GM12878 (cell line): Measurements from ENCODE around the gene IRF2BPL. TPM values are rescaled to one million over a fixed set of nuclear protein-coding genes. Genes with fewer than 3 reads are reported as not detected.

Experiments used
- BACH1 ChIP-seq: fragments of 450-650 bp; IDR thresholded peaks from 2 replicates; pipeline ENCODE4 v1.6.1; 2017; ENCODE audit warnings: mild to moderate bottlenecking, borderline replicate concordance
- BCL3 ChIP-seq: IDR thresholded peaks from 2 replicates; pipeline ENCODE4 v1.6.1; 2011; ENCODE audit warnings: borderline replicate concordance, low read depth, mild to moderate bottlenecking, moderate library complexity, low read length; ENCODE audit not compliant: insufficient read depth, poor library complexity, severe bottlenecking
- CBX5 ChIP-seq: sonication (generic); IDR thresholded peaks from 2 replicates; pipeline ENCODE4 v1.6.1; 2016; ENCODE audit warnings: low read depth, moderate library complexity, mild to moderate bottlenecking, inconsistent platforms
- IKZF2 ChIP-seq, 2 experiments: fragments of 450-650 bp; IDR thresholded peaks; 2 replicates each; pipeline ENCODE4 v1.6.1; 2017; ENCODE audit warnings: mild to moderate bottlenecking in 2 of 2, moderate library complexity in 2 of 2
- POU2F2 ChIP-seq: IDR thresholded peaks from 3 replicates; pipeline ENCODE4 v1.6.1; 2011; ENCODE audit warnings: low read depth, mild to moderate bottlenecking, low read length, borderline replicate concordance
- RAD51 ChIP-seq: fragments of 450-650 bp; IDR thresholded peaks from 2 replicates; pipeline ENCODE4 v1.6.1; 2016; ENCODE audit warnings: moderate library complexity, mild to moderate bottlenecking, inconsistent platforms
- RELB ChIP-seq: fragments of 450-650 bp; IDR thresholded peaks from 2 replicates; pipeline ENCODE4 v1.6.1; 2017; ENCODE audit warnings: low read depth, mild to moderate bottlenecking, moderate library complexity
- SPI1 ChIP-seq: IDR thresholded peaks from 2 replicates; pipeline ENCODE4 v1.6.1; 2011; ENCODE audit warnings: low read depth, mild to moderate bottlenecking, low read length, moderate library complexity, borderline replicate concordance; ENCODE audit not compliant: insufficient read depth
- polyA plus RNA-seq, 11 experiments: library from polyadenylated mRNA; depleted of rRNA in 4 of 11; unstranded in 6 of 11; stranded (reverse) in 5 of 11; fragments of >200 nt; fragmentation: Nextera tagmentation in 4 of 11; fragmentation: Illumina TruSeq in 1 of 11; extraction: Ambion mirVana in 4 of 11; extraction: Trizol in 1 of 11; gene quantifications; 1 replicate in 1 of 11; 2 replicates in 10 of 11; pipeline versions ENCODE4 v1.2.1 to v1.2.3, GENCODE V29; 2011 to 2016; ENCODE audit warnings: inconsistent platforms in 2 of 11, missing spikeins in 2 of 11, low read depth in 1 of 11
- total RNA-seq, 4 experiments: library from RNA; depleted of rRNA in 3 of 4; stranded (reverse); fragments of >200 nt in 3 of 4; fragmentation: Illumina TruSeq in 1 of 4; extraction: Trizol in 1 of 4; gene quantifications; 2 replicates each; pipeline versions ENCODE4 v1.2.1 to v1.2.3, GENCODE V29; 2013 to 2021
- TF ChIP-seq, protein P1 (sequence below): fragments of 450-650 bp; IDR thresholded peaks from 2 replicates; pipeline ENCODE4 v1.6.1; 2017; ENCODE audit warnings: mild to moderate bottlenecking
- TF ChIP-seq, protein P2 (sequence below): IDR thresholded peaks from 2 replicates; pipeline ENCODE4 v1.6.1; 2011; ENCODE audit warnings: mild to moderate bottlenecking, low read depth, low read length, moderate library complexity; ENCODE audit not compliant: insufficient replicate concordance

IRF2BPL gene
- total and polyA plus RNA-seq, 10 of the 15 experiments (the other 5 are each of a cell fraction or from before 2014, with no cell fraction given) = 1.2 to 34.5 (median 3.1) TPM

GRCh38 chr14:77036484-77037214, 8.1 kb upstream of the IRF2BPL start (continued):
- no peak for TF ChIP-seq BCL3
- peak; percentile 66 to 75; a peak in 3 of 4 replicates for TF ChIP-seq IKZF2 (IDR thresholded peaks at IDR 0.05)
- TF ChIP-seq SPI1 = peak; percentile 79; the same call in 1 of the 2 replicates
- TF ChIP-seq, protein P1, sequence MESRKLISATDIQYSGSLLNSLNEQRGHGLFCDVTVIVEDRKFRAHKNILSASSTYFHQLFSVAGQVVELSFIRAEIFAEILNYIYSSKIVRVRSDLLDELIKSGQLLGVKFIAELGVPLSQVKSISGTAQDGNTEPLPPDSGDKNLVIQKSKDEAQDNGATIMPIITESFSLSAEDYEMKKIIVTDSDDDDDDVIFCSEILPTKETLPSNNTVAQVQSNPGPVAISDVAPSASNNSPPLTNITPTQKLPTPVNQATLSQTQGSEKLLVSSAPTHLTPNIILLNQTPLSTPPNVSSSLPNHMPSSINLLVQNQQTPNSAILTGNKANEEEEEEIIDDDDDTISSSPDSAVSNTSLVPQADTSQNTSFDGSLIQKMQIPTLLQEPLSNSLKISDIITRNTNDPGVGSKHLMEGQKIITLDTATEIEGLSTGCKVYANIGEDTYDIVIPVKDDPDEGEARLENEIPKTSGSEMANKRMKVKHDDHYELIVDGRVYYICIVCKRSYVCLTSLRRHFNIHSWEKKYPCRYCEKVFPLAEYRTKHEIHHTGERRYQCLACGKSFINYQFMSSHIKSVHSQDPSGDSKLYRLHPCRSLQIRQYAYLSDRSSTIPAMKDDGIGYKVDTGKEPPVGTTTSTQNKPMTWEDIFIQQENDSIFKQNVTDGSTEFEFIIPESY = 0 out of 2 replicates have a peak, but pooled peaks have one; percentile 22
- TF ChIP-seq POU2F2 = no peak
- TF ChIP-seq RELB = peak; percentile 66; the same call in 1 of the 2 replicates
- TF ChIP-seq BACH1 = no peak
- TF ChIP-seq, protein P2, sequence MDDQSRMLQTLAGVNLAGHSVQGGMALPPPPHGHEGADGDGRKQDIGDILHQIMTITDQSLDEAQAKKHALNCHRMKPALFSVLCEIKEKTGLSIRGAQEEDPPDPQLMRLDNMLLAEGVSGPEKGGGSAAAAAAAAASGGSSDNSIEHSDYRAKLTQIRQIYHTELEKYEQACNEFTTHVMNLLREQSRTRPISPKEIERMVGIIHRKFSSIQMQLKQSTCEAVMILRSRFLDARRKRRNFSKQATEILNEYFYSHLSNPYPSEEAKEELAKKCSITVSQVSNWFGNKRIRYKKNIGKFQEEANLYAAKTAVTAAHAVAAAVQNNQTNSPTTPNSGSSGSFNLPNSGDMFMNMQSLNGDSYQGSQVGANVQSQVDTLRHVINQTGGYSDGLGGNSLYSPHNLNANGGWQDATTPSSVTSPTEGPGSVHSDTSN = no peak
- no peak for TF ChIP-seq CBX5
- TF ChIP-seq RAD51 = 0 out of 2 replicates have a peak, but pooled peaks have one; percentile 17
